ENCODE data around the gene FCRL5. TPM values are rescaled to one million over a fixed set of nuclear protein-coding genes. Genes with fewer than 3 reads are reported as not detected.

FCRL5 gene
- polyA plus RNA-seq (2013): not detected in 2 replicates

DNA sequence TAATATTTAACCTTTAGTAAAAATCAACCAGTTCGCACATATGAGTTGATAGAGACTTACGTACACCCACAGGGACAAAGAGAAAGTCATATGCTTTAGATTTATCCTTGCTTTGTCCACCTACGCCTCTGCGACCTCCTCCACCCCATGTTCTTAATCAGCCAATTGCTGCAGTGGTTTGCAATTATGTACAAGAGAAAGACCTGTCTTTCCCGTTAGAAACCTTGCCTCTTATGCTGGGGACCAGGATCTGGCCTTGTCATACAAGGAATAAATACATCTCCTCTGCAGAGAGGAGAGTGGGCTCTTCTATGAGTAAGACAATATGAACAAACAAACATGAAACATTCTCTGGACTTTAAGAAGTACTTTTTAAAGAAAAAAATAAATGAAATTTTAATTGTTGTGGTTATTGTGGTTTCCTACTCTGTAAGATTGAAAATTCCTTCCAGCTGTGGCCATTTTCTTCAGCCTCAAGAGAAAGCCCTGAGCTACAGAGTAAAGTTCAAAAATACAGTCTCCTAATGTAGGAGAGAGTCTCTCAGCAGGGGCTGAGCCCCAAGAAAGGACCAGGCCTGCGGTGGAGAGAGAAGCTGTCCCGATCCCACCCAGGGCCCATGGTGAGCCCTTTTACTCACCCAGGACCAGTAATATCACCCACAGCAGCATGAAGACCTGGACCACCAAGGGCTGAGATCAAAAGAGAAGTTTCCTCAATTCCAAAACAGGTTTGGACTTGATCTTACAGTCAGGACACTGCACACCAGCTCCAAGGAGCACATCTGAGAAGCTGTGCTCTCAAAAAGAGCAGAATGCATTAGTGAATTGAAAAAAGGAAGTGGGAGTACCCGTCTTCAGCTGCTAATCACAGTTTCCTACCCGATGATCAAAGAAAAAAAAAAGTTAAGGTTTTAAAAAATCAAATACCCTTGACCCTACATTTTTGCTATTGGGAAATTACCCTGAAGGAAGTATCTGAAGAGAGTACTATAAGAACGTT is at the start of gene FCRL5:
Gene FCRL5, minus strand, starts transcription at position 822 of the 1,000 bp plus-strand sequence. Its CDS starts 153 bp downstream, at position 669.
- Histone ChIP-seq H4K8ac (ENCODE audit: low read depth, low read length) (no peak within 1 kb of the TSS), H3K27ac (ENCODE audit: low read depth, low read length) (no peak within 1 kb of the TSS), H3K23ac (ENCODE audit: low read length) (no peak within 1 kb of the TSS), H3K4me1 (ENCODE audit: control insufficient read depth in 1 of 2, insufficient read depth in 2 of 2, low read length in 2 of 2) (no peaks in the 10 kb centered on the region), H2AFZ (ENCODE audit: insufficient read depth, low read length, poor library complexity) (no peak within 1 kb of the TSS), H3K18ac (ENCODE audit: low read length) (no peak within 1 kb of the TSS), H3K79me2 (ENCODE audit: control insufficient read depth, insufficient read depth, low read length, poor library complexity) (no peaks in the 10 kb centered on the region), H3K4me2 (ENCODE audit: low read length) (no peak within 1 kb of the TSS), H3K4me3 (ENCODE audit: low read depth, low read length) (no peak within 1 kb of the TSS), H2AK5ac (ENCODE audit: low read length) (no peak within 1 kb of the TSS), H3K4ac (ENCODE audit: low read depth, low read length) (no peak within 1 kb of the TSS), H3K36me3 (ENCODE audit: control insufficient read depth in 1 of 2, insufficient read depth in 2 of 2, low read length in 2 of 2) (no peaks in the 10 kb centered on the region), H3K79me1 (ENCODE audit: low read length) (no peaks in the 10 kb centered on the region), H2BK120ac (ENCODE audit: insufficient read depth, low read length, poor library complexity) (no peak within 1 kb of the TSS), H4K91ac (ENCODE audit: low read depth, low read length) (no peak within 1 kb of the TSS), H2BK12ac (ENCODE audit: low read length) (no peak within 1 kb of the TSS), H3K14ac (ENCODE audit: low read length) (no peak within 1 kb of the TSS), H3K9me3 (ENCODE audit: insufficient read depth, low read depth, low read length) (no peaks in the 10 kb centered on the region), H4K12ac (ENCODE audit: low read depth, low read length) (no peak within 1 kb of the TSS), H3K27me3 (ENCODE audit: insufficient read depth, low read length) (no peaks in the 10 kb centered on the region), H3K9ac (ENCODE audit: low read length) (no peak within 1 kb of the TSS), H2BK5ac (ENCODE audit: low read depth, low read length, poor library complexity) (no peak within 1 kb of the TSS)
- DNase-seq: no peak
- WGBS (ENCODE audit: extremely low coverage, insufficient coverage, insufficient read length): no CpG with 5 or more reads among the region's 10 CpGs

DNA sequence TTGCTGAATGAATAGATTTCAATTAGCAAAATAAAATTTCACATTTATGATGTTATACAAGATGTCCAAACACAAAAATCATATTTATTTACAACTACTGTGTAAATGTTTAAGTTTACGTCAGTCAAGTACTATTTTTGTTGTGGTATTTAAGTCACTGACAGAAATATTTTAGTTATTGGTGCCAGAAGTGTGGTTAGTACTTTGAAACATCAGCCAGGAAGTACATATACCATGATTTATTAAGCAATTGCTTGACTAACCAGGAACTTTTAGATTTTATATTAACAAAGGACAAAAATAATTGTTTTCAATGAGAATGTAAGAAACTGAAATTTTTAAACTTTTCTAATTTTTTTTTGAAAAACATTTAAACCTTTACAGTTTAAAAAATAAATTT is 47.9 kb upstream of the FCRL5 start:
- Histone ChIP-seq H3K4me1 (ENCODE audit: control insufficient read depth in 1 of 2, insufficient read depth in 2 of 2, low read length in 2 of 2) (no peaks in the 10 kb centered on the region), H2AK5ac (ENCODE audit: low read length) (no peak overlapping the region), H4K12ac (ENCODE audit: low read depth, low read length) (no peak overlapping the region), H4K91ac (ENCODE audit: low read depth, low read length) (no peak overlapping the region), H3K14ac (ENCODE audit: low read length) (no peak overlapping the region), H3K36me3 (ENCODE audit: control insufficient read depth in 1 of 2, insufficient read depth in 2 of 2, low read length in 2 of 2) (no peaks in the 10 kb centered on the region), H2BK120ac (ENCODE audit: insufficient read depth, low read length, poor library complexity) (no peak overlapping the region), H3K4ac (ENCODE audit: low read depth, low read length) (no peak overlapping the region), H3K18ac (ENCODE audit: low read length) (no peak overlapping the region), H3K79me1 (ENCODE audit: low read length) (no peaks in the 10 kb centered on the region), H4K8ac (ENCODE audit: low read depth, low read length) (no peak overlapping the region), H2BK5ac (ENCODE audit: low read depth, low read length, poor library complexity) (no peak overlapping the region), H3K27ac (ENCODE audit: low read depth, low read length) (no peak overlapping the region), H3K27me3 (ENCODE audit: insufficient read depth, low read length) (no peaks in the 10 kb centered on the region), H3K79me2 (ENCODE audit: control insufficient read depth, insufficient read depth, low read length, poor library complexity) (no peaks in the 10 kb centered on the region), H2BK12ac (ENCODE audit: low read length) (no peak overlapping the region), H3K4me2 (ENCODE audit: low read length) (no peak overlapping the region), H2AFZ (ENCODE audit: insufficient read depth, low read length, poor library complexity) (no peak overlapping the region), H3K23ac (ENCODE audit: low read length) (no peak overlapping the region), H3K9me3 (ENCODE audit: insufficient read depth, low read depth, low read length) (no peaks in the 10 kb centered on the region), H3K4me3 (ENCODE audit: low read depth, low read length) (no peak overlapping the region), H3K9ac (ENCODE audit: low read length) (no peak overlapping the region)
- WGBS (ENCODE audit: extremely low coverage, insufficient coverage, insufficient read length): no CpG with 5 or more reads among the region's 1 CpG
- peak in 1 of 2 donors; percentile 1 for DNase-seq

GRCh38 chr1:157597959-157598667 is 45.8 kb upstream of the FCRL5 start, which contains the start of gene FCRL4:
Gene FCRL4, minus strand, starts transcription at chr1:157598085. Its CDS starts 141 bp downstream, at chr1:157597944.
- H3K9ac ChIP-seq (ENCODE audit: low read length): no peak within 1 kb of the TSS
- H3K18ac ChIP-seq (ENCODE audit: low read length): no peak within 1 kb of the TSS
- no peak within 1 kb of the TSS for H2BK12ac ChIP-seq (ENCODE audit: low read length)
- H2BK120ac ChIP-seq (ENCODE audit: insufficient read depth, low read length, poor library complexity): no peak within 1 kb of the TSS
- no peak within 1 kb of the TSS for H2BK5ac ChIP-seq (ENCODE audit: low read depth, low read length, poor library complexity)
- DNase-seq: no peak
- H2AK5ac ChIP-seq (ENCODE audit: low read length): no peak within 1 kb of the TSS
- no peak within 1 kb of the TSS for H3K4me2 ChIP-seq (ENCODE audit: low read length)
- no peaks in the 10 kb centered on the region for H3K36me3 ChIP-seq (ENCODE audit: control insufficient read depth in 1 of 2, insufficient read depth in 2 of 2, low read length in 2 of 2)
- H3K14ac ChIP-seq (ENCODE audit: low read length): no peak within 1 kb of the TSS
- H3K4me3 ChIP-seq (ENCODE audit: low read depth, low read length): no peak within 1 kb of the TSS
- no peaks in the 10 kb centered on the region for H3K9me3 ChIP-seq (ENCODE audit: insufficient read depth, low read depth, low read length)
- H3K4ac ChIP-seq (ENCODE audit: low read depth, low read length): no peak within 1 kb of the TSS
- no CpG with 5 or more reads among the region's 2 CpGs for WGBS (ENCODE audit: extremely low coverage, insufficient coverage, insufficient read length)
- H3K79me1 ChIP-seq (ENCODE audit: low read length): no peaks in the 10 kb centered on the region
- no peak within 1 kb of the TSS for H3K27ac ChIP-seq (ENCODE audit: low read depth, low read length)
- no peaks in the 10 kb centered on the region for H3K79me2 ChIP-seq (ENCODE audit: control insufficient read depth, insufficient read depth, low read length, poor library complexity)
- no peak within 1 kb of the TSS for H4K91ac ChIP-seq (ENCODE audit: low read depth, low read length)
- H4K8ac ChIP-seq (ENCODE audit: low read depth, low read length): no peak within 1 kb of the TSS
- no peak within 1 kb of the TSS for H2AFZ ChIP-seq (ENCODE audit: insufficient read depth, low read length, poor library complexity)
- no peaks in the 10 kb centered on the region for H3K27me3 ChIP-seq (ENCODE audit: insufficient read depth, low read length)
- no peaks in the 10 kb centered on the region for H3K4me1 ChIP-seq (ENCODE audit: control insufficient read depth in 1 of 2, insufficient read depth in 2 of 2, low read length in 2 of 2)
- no peak within 1 kb of the TSS for H4K12ac ChIP-seq (ENCODE audit: low read depth, low read length)
- H3K23ac ChIP-seq (ENCODE audit: low read length): no peak within 1 kb of the TSS

- Histone ChIP-seq H2AK5ac (ENCODE audit: low read length) (no peak overlapping the region), H3K27ac (ENCODE audit: low read depth, low read length) (no peak overlapping the region), H2BK120ac (ENCODE audit: insufficient read depth, low read length, poor library complexity) (no peak overlapping the region), H3K79me1 (ENCODE audit: low read length) (no peaks in the 10 kb centered on the region), H2BK12ac (ENCODE audit: low read length) (no peak overlapping the region), H3K9ac (ENCODE audit: low read length) (no peak overlapping the region), H3K79me2 (ENCODE audit: control insufficient read depth, insufficient read depth, low read length, poor library complexity) (no peaks in the 10 kb centered on the region), H3K4me1 (ENCODE audit: control insufficient read depth in 1 of 2, insufficient read depth in 2 of 2, low read length in 2 of 2) (no peaks in the 10 kb centered on the region), H3K4me2 (ENCODE audit: low read length) (no peak overlapping the region), H2BK5ac (ENCODE audit: low read depth, low read length, poor library complexity) (no peak overlapping the region), H4K12ac (ENCODE audit: low read depth, low read length) (no peak overlapping the region), H3K23ac (ENCODE audit: low read length) (no peak overlapping the region), H4K8ac (ENCODE audit: low read depth, low read length) (no peak overlapping the region), H3K27me3 (ENCODE audit: insufficient read depth, low read length) (no peaks in the 10 kb centered on the region), H3K36me3 (ENCODE audit: control insufficient read depth in 1 of 2, insufficient read depth in 2 of 2, low read length in 2 of 2) (no peaks in the 10 kb centered on the region), H3K18ac (ENCODE audit: low read length) (no peak overlapping the region), H3K4me3 (ENCODE audit: low read depth, low read length) (no peak overlapping the region), H3K9me3 (ENCODE audit: insufficient read depth, low read depth, low read length) (no peaks in the 10 kb centered on the region), H3K4ac (ENCODE audit: low read depth, low read length) (no peak overlapping the region), H4K91ac (ENCODE audit: low read depth, low read length) (no peak overlapping the region), H2AFZ (ENCODE audit: insufficient read depth, low read length, poor library complexity) (no peak overlapping the region), H3K14ac (ENCODE audit: low read length) (no peak overlapping the region)
- no CpG with 5 or more reads among the region's 6 CpGs for WGBS (ENCODE audit: extremely low coverage, insufficient coverage, insufficient read length)
- no peak for DNase-seq
Observed at GRCh38 chr1:157596384-157596783, 44.1 kb upstream of the FCRL5 start.
